Epidermal melanocyte (primary cell): Measurements from ENCODE around the gene EN1.

Source experiments
- DNase-seq: peaks from one replicate; pipeline ENCODE4 v3.0.0; 2011; ENCODE audit warnings: low spot score; ENCODE audit not compliant: insufficient read length

The EN1 gene

GRCh38 chr2:118856330-118856977 is 9.0 kb upstream of the EN1 start:
- DNase-seq, result no peak

GRCh38 chr2:118855451-118856279 is 8.2 kb upstream of the EN1 start:
- peak; percentile 91 for DNase-seq

GRCh38 chr2:118854507-118855345 is 7.3 kb upstream of the EN1 start:
- DNase-seq, result peak; percentile 13

GRCh38 chr2:118853651-118854291 is 6.3 kb upstream of the EN1 start:
- DNase-seq, result peak; percentile 11

- peak; percentile 22 for DNase-seq
Observed at GRCh38 chr2:118853129-118853640, 5.7 kb upstream of the EN1 start.

GRCh38 chr2:118852605-118853128 is 5.2 kb upstream of the EN1 start:
- DNase-seq, result no peak

GRCh38 chr2:118851650-118852049 is 4.2 kb upstream of the EN1 start:
- DNase-seq, result no peak

- no peak for DNase-seq
Observed at GRCh38 chr2:118850901-118851415, 3.5 kb upstream of the EN1 start.

- no peak for DNase-seq
Observed at GRCh38 chr2:118850168-118850900, 2.9 kb upstream of the EN1 start.

GRCh38 chr2:118849226-118850167 is 2.0 kb upstream of the EN1 start:
- DNase-seq, result no peak

GRCh38 chr2:118848381-118849225 is 1.2 kb upstream of the EN1 start:
- no peak for DNase-seq

- no peak for DNase-seq
Observed at GRCh38 chr2:118847762-118848172, 319 bp upstream of the EN1 start.

GRCh38 chr2:118846442-118846952 is 951 bp downstream of the EN1 start:
- no peak for DNase-seq

- DNase-seq, result no peak
Observed at GRCh38 chr2:118845522-118846441, 1.7 kb downstream of the EN1 start.

GRCh38 chr2:118845005-118845521 is 2.4 kb downstream of the EN1 start:
- DNase-seq, result no peak

- DNase-seq, result no peak
Observed at GRCh38 chr2:118844261-118845004, 3.0 kb downstream of the EN1 start.
